ENCODE results near the gene FUT6. TPM values are rescaled to one million over a fixed set of nuclear protein-coding genes. Genes with fewer than 3 reads are reported as not detected.

FUT6 gene
- total RNA-seq = not detected in 2 replicates

GRCh38 chr19:5839065-5840017 is at the start of gene FUT6:
Gene FUT6 (minus strand): TSS chr19:5839702. CDS start chr19:5832567, 7,135 bp downstream.

GRCh38 chr19:5851302-5851701 is 11.8 kb upstream of the FUT6 start, which contains the start of gene FUT3:
Gene FUT3 (minus strand): TSS chr19:5851449.

GRCh38 chr19:5804516-5805461 is 34.7 kb downstream of the FUT6 start, which contains the start of gene NRTN:
Gene NRTN (plus strand): TSS chr19:5805067. CDS start chr19:5824166, 19,099 bp downstream.

GRCh38 chr19:5790559-5791520 is 48.7 kb downstream of the FUT6 start, which contains the start of gene DUS3L:
Gene DUS3L (minus strand): TSS chr19:5791163. CDS start chr19:5791141, 22 bp downstream.

GRCh38 chr19:5784581-5785147 is 54.8 kb downstream of the FUT6 start, which contains the start of gene PRR22:
Gene PRR22 (minus strand): TSS chr19:5784746. CDS start chr19:5784660, 86 bp downstream.

Other genes with a start within 250 kb of the FUT6 start
- 27.9 and 45.0 TPM in 2 replicates for gene SAFB2, start 216.9 kb downstream of the FUT6 start, total RNA-seq
- gene SAFB, start 216.6 kb downstream of the FUT6 start, total RNA-seq = 33.8 and 54.7 TPM in 2 replicates
- gene MICOS13, start 159.2 kb downstream of the FUT6 start, total RNA-seq = 28.3 and 37.5 TPM in 2 replicates
- gene HSD11B1L, start 158.7 kb downstream of the FUT6 start, total RNA-seq = 4.7 and 11.4 TPM in 2 replicates
- gene RPL36, start 149.4 kb downstream of the FUT6 start, total RNA-seq = 291 and 466 TPM in 2 replicates
- gene LONP1, start 119.6 kb downstream of the FUT6 start, total RNA-seq = 51.4 and 71.4 TPM in 2 replicates
- not detected in 2 replicates for gene CATSPERD, start 119.1 kb downstream of the FUT6 start, total RNA-seq
- gene PRR22, start 55.0 kb downstream of the FUT6 start, total RNA-seq = 0.37 and 0.78 TPM in 2 replicates
- 44.4 and 48.9 TPM in 2 replicates for gene DUS3L, start 48.5 kb downstream of the FUT6 start, total RNA-seq
- 0.20 TPM in 1 of 2 replicates, not detected in the other for gene NRTN, start 34.6 kb downstream of the FUT6 start, total RNA-seq
- gene FUT3, start 11.7 kb upstream of the FUT6 start, total RNA-seq = not detected in 2 replicates
- not detected in 2 replicates for gene FUT5, start 30.8 kb upstream of the FUT6 start, total RNA-seq
- gene NDUFA11, start 64.1 kb upstream of the FUT6 start, total RNA-seq = 216 and 438 TPM in 2 replicates
- gene VMAC, start 65.2 kb upstream of the FUT6 start, total RNA-seq = 4.3 and 5.5 TPM in 2 replicates
- gene CAPS, start 74.6 kb upstream of the FUT6 start, total RNA-seq = 4.9 and 5.5 TPM in 2 replicates
- gene RANBP3, start 138.4 kb upstream of the FUT6 start, total RNA-seq = 40.1 and 47.3 TPM in 2 replicates

Data from subcutaneous preadipocyte (primary cell).